ENCODE measurements around the gene PTGR3. TPM values are rescaled to one million over a fixed set of nuclear protein-coding genes. Genes with fewer than 3 reads are reported as not detected.

PTGR3 gene
- total RNA-seq, 3 donors from 2014 or later: 47.6 to 61.4 (median 57.1) TPM

GRCh38 chr18:75221397-75221796, 12.5 kb upstream of the PTGR3 start:
- DNase-seq (no peak), ATAC-seq (no peak)
- Histone ChIP-seq H3K36me3 (ENCODE audit: low read depth) (no peaks in the 10 kb centered on the region), H3K4me1 (ENCODE audit: low read depth) (peaks cover 34% of the 10 kb centered on the region), H3K4me3 (no peak overlapping the region), H3K9me3 (no peaks in the 10 kb centered on the region)
- TF ChIP-seq, protein P1, sequence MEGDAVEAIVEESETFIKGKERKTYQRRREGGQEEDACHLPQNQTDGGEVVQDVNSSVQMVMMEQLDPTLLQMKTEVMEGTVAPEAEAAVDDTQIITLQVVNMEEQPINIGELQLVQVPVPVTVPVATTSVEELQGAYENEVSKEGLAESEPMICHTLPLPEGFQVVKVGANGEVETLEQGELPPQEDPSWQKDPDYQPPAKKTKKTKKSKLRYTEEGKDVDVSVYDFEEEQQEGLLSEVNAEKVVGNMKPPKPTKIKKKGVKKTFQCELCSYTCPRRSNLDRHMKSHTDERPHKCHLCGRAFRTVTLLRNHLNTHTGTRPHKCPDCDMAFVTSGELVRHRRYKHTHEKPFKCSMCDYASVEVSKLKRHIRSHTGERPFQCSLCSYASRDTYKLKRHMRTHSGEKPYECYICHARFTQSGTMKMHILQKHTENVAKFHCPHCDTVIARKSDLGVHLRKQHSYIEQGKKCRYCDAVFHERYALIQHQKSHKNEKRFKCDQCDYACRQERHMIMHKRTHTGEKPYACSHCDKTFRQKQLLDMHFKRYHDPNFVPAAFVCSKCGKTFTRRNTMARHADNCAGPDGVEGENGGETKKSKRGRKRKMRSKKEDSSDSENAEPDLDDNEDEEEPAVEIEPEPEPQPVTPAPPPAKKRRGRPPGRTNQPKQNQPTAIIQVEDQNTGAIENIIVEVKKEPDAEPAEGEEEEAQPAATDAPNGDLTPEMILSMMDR (IDR thresholded peaks at IDR 0.05): no peak
- intact Hi-C loops (cut with DNase I, micrococcal nuclease): no loop called here

- no peak for ATAC-seq
These were observed 11.8 kb upstream of the PTGR3 start for GRCh38 chr18:75220551-75221355.

DNA sequence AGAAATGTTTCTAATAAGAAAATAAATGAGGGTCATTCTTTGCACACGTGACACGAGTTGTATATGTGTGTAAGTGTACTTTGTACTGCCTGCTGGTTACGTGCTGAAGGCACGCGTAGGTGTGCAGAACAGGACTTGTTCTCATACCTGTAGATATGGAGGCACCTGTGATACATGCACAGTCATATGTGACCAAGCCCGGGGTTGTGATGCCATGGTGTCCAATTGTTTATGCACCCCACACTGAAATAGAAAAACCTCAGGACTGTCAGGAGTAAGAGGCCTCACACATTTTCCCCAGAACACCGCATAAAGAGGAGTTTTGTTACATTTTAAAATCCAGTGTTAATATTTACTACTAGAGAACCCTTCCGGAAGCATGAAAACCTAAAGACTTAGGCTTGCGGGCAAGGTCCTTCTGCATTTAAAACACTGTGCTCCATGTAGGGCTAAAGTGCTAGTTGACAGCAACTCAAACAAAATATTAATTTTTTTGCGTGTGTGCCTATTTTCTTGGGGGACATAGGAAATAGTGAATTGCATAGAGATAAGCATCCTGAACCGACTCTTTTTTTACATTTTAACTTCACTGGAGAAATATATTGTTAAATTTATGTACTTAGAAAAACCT, 10.9 kb upstream of the PTGR3 start:
- Histone ChIP-seq H3K4me3 (no peak overlapping the region), H3K36me3 (ENCODE audit: low read depth) (no peaks in the 10 kb centered on the region), H3K9me3 (no peaks in the 10 kb centered on the region), H3K4me1 (ENCODE audit: low read depth) (peaks cover 49% of the 10 kb centered on the region)
- peak in 1 of 3 donors; percentile 55 for DNase-seq
- ATAC-seq: peak; percentile 69
- TF ChIP-seq, protein P1 (IDR thresholded peaks at IDR 0.05): no peak
- intact Hi-C loops (cut with DNase I, micrococcal nuclease): no loop called here

More at GRCh38 chr18:75220551-75221355, 11.8 kb upstream of the PTGR3 start:
- peaks cover 40% of the 10 kb centered on the region for H3K4me1 ChIP-seq (ENCODE audit: low read depth)
- H3K4me3 ChIP-seq: no peak overlapping the region
- no peaks in the 10 kb centered on the region for H3K36me3 ChIP-seq (ENCODE audit: low read depth)
- TF ChIP-seq, protein P1 (IDR thresholded peaks at IDR 0.05): no peak
- H3K9me3 ChIP-seq: no peaks in the 10 kb centered on the region
- DNase-seq: no peak
- intact Hi-C loops (cut with DNase I, micrococcal nuclease): no loop called here

DNA sequence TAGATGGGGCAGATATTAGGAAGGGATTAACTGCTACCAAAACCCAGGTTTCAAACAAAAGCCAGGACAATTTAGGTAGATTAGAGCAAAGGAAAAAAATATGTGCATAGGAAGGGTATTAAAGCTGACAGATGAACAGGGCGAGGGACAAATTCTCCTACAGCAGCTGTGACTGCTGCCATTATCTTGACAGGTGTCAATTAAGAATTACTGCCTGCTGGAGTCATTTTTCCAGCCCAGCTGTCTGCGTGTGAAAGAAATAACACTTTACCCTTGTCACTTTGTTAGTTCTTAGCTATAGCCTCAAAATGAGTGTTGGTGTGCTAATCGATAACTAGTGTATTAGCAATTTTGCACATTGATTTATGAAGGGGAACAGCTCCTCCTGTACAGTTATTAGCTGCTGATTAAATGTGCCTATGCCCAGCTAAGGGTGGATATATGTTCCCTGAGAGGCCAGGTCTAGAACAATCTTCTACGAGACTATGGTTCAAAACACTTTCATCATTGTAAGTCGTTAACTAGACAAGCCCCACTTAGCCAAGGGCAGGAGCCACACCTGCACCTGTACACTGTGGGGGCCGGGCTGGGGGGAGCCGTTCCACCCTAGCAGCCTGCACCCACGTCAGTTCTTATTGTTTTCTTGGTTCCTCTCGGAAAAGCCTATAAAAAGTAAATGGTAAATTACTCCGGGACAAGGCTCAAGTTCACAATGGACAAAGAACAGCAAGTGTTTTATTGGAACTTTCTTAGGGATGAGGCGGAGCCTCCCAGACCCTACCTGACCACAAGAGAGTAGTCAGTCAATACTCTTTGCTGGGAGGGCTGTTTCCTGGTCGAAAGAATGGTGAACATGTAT, 9.4 kb upstream of the PTGR3 start:
- no peaks in the 10 kb centered on the region for H3K9me3 ChIP-seq
- H3K4me3 ChIP-seq: no peak overlapping the region
- no peaks in the 10 kb centered on the region for H3K36me3 ChIP-seq (ENCODE audit: low read depth)
- intact Hi-C loops (cut with DNase I, micrococcal nuclease): no loop called here
- ATAC-seq (peak; percentile 84), DNase-seq (peak; percentile 80 to 85 (median 82))
- TF ChIP-seq, protein P1 (IDR thresholded peaks at IDR 0.05): no peak
- peaks cover 58% of the 10 kb centered on the region for H3K4me1 ChIP-seq (ENCODE audit: low read depth)

DNA sequence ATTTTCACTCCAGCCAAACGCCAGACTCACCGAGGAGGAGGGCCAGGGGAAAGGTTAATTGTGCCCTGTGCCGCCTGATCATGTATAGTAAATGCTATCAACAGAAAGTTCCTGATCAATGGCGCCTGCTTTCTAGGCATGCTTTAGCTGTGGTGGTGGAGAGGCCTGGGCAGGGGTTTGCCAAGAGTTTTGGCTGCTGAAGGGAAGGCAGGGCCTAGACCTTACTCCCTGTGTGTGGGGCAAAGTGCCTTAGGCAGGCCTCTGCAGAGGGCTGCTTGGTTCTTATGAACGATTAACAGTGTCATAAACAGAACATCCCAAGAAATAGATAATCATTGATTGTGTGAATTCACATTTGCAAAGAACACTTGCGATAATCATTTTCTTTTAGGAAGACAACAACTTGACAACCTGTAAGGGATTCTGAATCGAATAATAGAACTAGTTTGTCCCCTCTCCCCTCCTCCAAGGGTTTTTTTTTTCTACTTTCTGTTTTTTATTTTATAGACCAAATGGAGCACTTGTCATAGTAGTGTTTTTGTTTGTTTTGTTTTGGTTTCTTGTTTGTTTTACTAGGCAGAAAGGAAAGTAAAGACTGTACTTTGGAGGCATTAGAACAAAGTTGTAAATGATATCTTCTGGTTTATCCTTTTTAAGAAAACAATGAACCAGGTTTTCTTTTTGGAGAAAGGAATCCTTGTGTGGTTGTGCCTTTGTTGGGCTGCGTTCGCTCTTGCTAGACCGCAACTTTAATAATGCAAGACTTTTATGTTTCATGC, 8.2 kb upstream of the PTGR3 start:
- DNase-seq: peak in 2 of 3 donors; percentile 36 to 44

More for the DNA sequence above, 8.2 kb upstream of the PTGR3 start:
- no peaks in the 10 kb centered on the region for H3K9me3 ChIP-seq
- no peaks in the 10 kb centered on the region for H3K36me3 ChIP-seq (ENCODE audit: low read depth)
- intact Hi-C loops (cut with DNase I, micrococcal nuclease): no loop called here
- no peak for ATAC-seq
- TF ChIP-seq, protein P1 (IDR thresholded peaks at IDR 0.05): no peak
- H3K4me3 ChIP-seq: no peak overlapping the region
- peaks cover 67% of the 10 kb centered on the region for H3K4me1 ChIP-seq (ENCODE audit: low read depth)
